ENCODE results near the gene COTL1. TPM values are rescaled to one million over a fixed set of nuclear protein-coding genes. Genes with fewer than 3 reads are reported as not detected.
A peak's percentile ranks its signal among the peaks of the same experiment; 100 is the strongest.

Gene COTL1
- total and polyA plus RNA-seq, 9 of the 15 experiments (the other 6 are each of a cell fraction or from before 2014, with no cell fraction given) = 27.7 to 185 (median 72.5) TPM

DNA sequence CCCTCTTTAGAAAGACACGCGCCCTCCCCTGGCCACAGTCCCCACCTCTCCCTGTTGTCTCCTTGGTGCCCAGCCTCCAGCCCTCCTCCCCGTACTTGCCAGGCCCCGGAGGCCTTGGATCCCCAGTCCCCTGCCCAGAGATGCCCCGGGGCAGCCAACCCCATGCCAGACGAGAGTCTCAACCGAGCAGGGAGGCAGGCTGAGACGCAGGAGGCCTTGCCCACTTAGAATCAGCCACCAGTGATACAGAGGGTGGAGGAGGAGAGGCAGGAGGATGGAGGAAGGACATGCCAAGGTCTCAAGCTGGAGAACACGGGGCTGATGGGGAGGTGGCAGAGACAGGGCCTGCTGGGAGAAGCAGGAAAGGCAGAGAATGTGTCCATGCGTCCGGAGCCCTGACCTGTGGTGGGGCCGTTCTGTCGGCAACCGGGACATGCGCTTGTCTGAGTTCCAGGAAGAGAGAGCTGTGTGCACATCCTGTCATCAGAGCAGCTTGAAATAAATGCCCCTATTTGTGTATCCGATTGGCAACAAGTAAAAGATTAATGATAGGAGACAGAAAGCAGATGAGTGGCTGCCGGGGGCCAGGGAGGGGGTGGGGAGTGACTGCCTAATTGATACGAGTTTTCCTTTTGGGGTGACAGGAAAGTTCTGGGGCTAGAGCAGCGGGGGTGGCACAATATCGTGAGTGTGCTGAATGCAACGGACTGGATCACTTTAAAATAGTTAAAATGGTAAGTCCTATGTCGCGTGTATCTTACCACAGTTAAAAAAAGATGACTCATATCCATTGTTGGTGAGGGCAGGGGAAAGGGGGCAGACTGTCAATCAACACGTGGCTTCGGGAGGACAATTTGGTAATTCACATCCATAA is 68.7 kb downstream of the COTL1 start (continued):
- TF ChIP-seq SAP30 (IDR thresholded peaks at IDR 0.05; ENCODE audit: borderline replicate concordance, insufficient read depth, low read depth, low read length, poor library complexity, severe bottlenecking) (no peak), ETS2 (tag; IDR thresholded peaks at IDR 0.05; ENCODE audit: borderline replicate concordance, poor library complexity, severe bottlenecking) (no peak), MTA1 (IDR thresholded peaks at IDR 0.05; ENCODE audit: borderline replicate concordance) (no peak), HDAC6 (IDR thresholded peaks at IDR 0.05; ENCODE audit: low read depth, low read length) (no peak), ZNF165 (CRISPR knock-in tag; IDR thresholded peaks at IDR 0.05; ENCODE audit: borderline replicate concordance) (no peak), NELFE (IDR thresholded peaks at IDR 0.05; ENCODE audit: insufficient read depth, insufficient read length) (no peak), XRCC5 (IDR thresholded peaks at IDR 0.05; ENCODE audit: low read depth, low read length) (no peak), MYNN (IDR thresholded peaks at IDR 0.05) (no peak), MYNN (CRISPR knock-in tag; IDR thresholded peaks at IDR 0.05) (no peak), C11orf30 (IDR thresholded peaks at IDR 0.05; ENCODE audit: low read depth) (peak; percentile 39; the same call in 1 of the 2 replicates), JUND (IDR thresholded peaks at IDR 0.05; ENCODE audit: borderline replicate concordance, low read depth, low read length) (peak; percentile 83), JUND (tag; IDR thresholded peaks at IDR 0.05; ENCODE audit: borderline replicate concordance, low read depth, low read length) (peak; percentile 64; the same call in 1 of the 3 replicates), JUN (IDR thresholded peaks at IDR 0.05; ENCODE audit: borderline replicate concordance, low read depth, low read length) (0 out of 2 replicates have a peak, but pooled peaks have one; percentile 29), JUN (CRISPR knock-in tag; IDR thresholded peaks at IDR 0.05; ENCODE audit: borderline replicate concordance) (no peak), ARNT (IDR thresholded peaks at IDR 0.05) (no peak), XRCC3 (IDR thresholded peaks at IDR 0.05) (no peak), CSDE1 (IDR thresholded peaks at IDR 0.05) (no peak)
- TF ChIP-seq, protein P1, sequence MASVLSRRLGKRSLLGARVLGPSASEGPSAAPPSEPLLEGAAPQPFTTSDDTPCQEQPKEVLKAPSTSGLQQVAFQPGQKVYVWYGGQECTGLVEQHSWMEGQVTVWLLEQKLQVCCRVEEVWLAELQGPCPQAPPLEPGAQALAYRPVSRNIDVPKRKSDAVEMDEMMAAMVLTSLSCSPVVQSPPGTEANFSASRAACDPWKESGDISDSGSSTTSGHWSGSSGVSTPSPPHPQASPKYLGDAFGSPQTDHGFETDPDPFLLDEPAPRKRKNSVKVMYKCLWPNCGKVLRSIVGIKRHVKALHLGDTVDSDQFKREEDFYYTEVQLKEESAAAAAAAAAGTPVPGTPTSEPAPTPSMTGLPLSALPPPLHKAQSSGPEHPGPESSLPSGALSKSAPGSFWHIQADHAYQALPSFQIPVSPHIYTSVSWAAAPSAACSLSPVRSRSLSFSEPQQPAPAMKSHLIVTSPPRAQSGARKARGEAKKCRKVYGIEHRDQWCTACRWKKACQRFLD (CRISPR knock-in tag; IDR thresholded peaks at IDR 0.05) = no peak
- TF ChIP-seq, protein P2, sequence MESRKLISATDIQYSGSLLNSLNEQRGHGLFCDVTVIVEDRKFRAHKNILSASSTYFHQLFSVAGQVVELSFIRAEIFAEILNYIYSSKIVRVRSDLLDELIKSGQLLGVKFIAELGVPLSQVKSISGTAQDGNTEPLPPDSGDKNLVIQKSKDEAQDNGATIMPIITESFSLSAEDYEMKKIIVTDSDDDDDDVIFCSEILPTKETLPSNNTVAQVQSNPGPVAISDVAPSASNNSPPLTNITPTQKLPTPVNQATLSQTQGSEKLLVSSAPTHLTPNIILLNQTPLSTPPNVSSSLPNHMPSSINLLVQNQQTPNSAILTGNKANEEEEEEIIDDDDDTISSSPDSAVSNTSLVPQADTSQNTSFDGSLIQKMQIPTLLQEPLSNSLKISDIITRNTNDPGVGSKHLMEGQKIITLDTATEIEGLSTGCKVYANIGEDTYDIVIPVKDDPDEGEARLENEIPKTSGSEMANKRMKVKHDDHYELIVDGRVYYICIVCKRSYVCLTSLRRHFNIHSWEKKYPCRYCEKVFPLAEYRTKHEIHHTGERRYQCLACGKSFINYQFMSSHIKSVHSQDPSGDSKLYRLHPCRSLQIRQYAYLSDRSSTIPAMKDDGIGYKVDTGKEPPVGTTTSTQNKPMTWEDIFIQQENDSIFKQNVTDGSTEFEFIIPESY (CRISPR knock-in tag; IDR thresholded peaks at IDR 0.05) = no peak
- TF ChIP-seq, protein P3, sequence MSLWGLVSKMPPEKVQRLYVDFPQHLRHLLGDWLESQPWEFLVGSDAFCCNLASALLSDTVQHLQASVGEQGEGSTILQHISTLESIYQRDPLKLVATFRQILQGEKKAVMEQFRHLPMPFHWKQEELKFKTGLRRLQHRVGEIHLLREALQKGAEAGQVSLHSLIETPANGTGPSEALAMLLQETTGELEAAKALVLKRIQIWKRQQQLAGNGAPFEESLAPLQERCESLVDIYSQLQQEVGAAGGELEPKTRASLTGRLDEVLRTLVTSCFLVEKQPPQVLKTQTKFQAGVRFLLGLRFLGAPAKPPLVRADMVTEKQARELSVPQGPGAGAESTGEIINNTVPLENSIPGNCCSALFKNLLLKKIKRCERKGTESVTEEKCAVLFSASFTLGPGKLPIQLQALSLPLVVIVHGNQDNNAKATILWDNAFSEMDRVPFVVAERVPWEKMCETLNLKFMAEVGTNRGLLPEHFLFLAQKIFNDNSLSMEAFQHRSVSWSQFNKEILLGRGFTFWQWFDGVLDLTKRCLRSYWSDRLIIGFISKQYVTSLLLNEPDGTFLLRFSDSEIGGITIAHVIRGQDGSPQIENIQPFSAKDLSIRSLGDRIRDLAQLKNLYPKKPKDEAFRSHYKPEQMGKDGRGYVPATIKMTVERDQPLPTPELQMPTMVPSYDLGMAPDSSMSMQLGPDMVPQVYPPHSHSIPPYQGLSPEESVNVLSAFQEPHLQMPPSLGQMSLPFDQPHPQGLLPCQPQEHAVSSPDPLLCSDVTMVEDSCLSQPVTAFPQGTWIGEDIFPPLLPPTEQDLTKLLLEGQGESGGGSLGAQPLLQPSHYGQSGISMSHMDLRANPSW (CRISPR knock-in tag; IDR thresholded peaks at IDR 0.05) = no peak
- TF ChIP-seq, protein P4, sequence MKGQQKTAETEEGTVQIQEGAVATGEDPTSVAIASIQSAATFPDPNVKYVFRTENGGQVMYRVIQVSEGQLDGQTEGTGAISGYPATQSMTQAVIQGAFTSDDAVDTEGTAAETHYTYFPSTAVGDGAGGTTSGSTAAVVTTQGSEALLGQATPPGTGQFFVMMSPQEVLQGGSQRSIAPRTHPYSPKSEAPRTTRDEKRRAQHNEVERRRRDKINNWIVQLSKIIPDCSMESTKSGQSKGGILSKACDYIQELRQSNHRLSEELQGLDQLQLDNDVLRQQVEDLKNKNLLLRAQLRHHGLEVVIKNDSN (CRISPR knock-in tag; IDR thresholded peaks at IDR 0.05) = no peak

Data from K562 (cell line).